GM18907 (cell line): Measurements from ENCODE around the gene MIB2.
"Not testable (repeated sequence)": the region's sequence is repeated elsewhere in the genome, so short reads cannot be mapped to it uniquely, and the experiment has no call there.

Experiments used
- ATAC-seq: cut with Tn5 transposase; IDR thresholded peaks from one replicate; pipeline ENCODE4 v1.9.1; 2021; ENCODE audit warnings: mild to moderate bottlenecking, moderate library complexity; ENCODE audit not compliant: unreplicated experiment

MIB2 gene

DNA sequence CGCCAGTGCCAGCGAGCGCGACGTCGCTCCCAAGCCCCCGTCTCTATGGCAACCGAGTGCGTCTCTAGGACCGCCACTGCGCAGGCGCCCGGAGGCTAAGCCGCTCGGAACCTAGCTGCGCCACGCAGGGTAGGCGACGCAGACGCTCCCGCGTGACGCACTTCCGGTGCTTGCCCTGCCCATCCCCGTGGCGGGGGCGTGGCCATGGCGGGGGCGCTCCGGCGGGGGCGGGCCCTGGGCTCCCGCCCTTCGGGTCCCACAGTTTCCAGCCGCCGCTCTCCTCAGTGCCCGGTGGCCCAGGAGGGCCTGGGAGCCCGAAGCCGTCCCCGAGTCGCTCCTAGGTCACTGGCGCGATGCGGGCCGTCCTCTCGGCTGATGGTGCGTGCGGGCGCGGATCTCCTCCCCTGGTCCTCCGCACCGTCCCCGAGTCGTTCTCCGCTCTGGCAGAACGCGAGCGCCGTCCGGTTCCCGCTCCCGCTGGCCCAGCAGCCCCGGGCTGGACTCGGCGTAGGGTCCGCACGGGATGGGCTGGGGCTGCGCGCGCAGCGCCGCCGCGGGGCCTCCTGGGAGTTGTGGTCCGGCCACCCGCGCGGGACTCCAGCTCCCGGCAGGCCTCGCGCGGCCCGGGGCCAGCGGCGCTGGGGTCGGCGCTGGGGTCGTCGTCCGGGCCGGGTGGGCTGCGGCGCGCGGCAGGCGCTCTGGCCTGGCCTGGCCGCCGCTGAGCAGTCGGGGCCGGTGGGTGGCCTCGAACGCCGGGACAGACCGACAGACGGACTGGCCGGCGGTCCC is at the start of gene MIB2:
Gene MIB2, plus strand, starts transcription at position 245 of the 789 bp plus-strand sequence. CDS start 7,953 bp downstream, outside the sequence.
- peak; percentile 81 for ATAC-seq

DNA sequence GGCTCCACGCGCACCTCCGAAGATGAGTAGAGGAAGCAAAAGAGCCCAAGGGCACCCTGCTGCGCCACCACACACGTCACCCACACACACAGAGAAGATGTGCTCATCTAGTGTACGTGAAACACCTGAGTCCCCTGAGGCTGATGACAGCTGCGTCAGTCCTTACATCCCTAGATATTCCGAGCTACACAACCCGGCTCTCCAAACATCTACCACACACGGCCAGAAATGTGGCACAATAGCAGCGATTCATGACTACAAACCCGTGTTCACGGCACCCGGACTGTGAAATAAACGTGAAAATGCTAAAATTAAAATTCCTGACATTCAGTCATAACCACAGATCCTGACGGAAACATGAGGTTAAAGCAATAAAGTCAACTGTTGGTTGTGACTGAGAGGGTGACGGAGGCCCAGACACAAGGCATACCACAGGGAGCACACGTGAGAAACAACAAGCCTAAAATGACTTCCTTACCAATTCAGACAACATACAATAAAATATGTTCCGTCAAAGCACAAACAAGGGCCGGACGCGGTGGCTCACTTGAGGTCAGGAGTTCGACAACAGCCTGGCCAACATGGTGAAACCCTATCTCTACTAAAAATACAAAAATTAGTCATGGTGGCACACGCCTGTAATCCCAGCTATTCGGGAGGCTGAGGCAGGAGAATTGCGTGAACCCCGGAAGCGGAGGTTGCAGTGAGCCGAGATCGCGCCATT is 48.0 kb upstream of the MIB2 start:
- ATAC-seq = no peak

DNA sequence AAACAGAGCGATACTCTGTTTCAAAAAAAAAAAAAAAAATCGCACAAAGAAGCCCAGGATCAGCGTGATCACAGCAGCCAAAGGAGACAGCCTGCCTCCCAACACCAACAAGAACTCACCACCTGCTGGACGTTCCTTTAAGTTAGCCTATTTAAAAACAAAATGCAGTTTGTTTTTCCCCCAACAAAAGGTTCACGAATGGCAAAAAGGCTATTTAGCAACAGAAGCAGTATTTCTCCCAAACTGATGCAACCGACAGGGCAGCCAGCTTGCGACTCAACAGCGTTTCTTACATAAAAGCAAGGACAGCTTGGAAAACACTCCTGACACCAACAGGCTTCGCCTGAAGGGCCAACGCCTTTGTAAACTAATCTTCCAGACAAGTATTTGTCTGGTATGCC is 47.4 kb upstream of the MIB2 start:
- no peak for ATAC-seq

DNA sequence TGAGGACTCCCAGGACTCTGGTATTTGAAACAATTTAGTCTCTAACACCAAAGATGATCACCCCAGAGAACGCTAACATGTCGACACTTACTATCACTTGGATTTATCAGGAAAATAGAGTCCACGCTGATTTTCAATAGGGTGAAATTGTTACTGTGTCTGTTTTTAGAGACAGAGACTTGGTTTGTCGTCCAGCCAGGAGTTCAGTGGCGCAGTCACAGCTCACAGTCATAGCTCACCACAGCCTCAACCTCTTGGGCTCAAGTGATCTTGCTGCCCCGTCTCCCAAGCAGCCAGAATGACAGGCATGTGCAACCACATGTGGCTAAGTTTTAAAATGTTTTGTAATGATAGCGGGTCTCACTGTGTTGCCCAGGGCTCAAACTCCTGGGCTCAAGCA is 46.0 kb upstream of the MIB2 start:
- no peak for ATAC-seq

DNA sequence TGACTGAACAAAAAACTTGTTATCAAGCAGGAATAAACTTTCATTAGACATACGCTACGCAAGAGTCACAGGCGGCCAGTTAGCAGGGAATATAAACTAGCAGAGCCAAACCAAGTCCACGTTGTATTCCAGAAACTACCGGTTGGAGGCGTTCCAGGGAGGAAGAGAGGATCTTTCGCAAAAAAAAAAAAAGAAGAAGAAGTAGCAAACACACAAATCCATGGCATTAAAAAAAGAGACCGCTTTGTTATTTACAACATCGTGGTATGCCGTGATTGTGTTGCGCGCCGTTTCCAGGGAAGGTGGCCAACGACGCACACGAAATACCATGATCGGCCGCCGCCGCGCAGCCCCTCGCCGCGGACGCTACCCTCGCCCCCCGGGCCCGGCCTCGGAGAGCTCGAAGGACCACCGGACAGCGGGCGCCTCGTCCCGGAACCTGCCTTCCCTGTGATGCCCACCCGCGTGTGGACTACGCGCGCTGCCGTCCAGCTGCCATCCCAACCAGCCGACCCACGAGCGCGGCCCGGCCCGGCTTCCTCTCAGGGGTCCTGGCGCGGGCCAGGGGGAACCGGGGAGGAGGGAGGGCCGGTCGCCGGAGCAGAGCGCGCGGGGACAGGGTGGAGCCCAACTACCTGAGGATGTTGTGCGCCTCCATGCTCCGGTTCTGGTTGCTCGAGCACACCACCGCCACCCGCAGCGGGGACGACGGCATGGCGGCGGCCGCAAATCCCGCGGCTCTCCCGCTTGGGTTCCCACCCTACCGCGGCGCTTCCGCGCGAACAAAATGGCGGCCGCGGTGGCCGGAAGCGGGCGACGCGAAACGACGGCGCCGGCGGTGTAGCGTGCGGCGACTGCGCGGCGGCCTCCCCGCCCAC is 41.2 kb upstream of the MIB2 start:
- ATAC-seq = peak; percentile 67

DNA sequence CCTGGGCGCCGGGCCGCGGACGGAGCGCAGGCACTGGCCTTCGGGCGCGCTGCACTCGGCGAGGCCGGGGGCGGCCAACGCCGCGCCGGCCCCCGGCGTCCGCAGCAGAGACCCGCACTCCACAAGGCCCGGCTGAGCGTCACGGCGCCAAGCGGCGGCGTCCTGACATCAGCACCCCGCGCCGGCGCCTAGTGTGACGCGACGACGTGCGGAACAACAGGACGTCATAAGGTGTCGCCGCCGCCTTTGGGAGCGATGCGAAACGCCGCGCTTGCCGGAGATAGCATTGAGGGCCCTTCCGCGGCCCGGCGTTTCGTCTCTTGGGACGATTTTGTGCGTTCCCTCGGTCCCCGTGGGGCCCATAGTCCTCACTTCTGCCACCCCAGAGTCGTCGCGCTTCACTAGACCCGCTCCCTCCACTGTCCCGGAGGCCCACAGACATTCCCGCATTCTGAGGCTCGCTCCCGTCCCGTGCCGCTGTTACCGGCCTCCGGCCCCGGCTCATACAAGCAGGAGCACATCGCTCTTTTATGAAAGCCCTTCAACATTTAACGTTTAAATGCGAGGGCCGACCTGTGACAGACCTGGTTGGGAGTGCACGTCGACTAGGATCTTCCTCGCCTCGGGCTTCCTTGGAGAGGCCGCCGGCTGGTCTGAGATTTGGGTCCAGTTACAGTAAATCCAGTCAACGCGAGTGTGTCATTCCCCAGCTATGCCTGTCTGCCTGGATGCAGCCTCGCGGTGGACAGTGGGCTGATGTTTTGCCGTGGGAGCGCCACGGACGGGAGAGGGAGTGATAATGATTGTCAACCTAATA is 40.4 kb upstream of the MIB2 start, which contains the start of gene SSU72:
Gene SSU72, minus strand, starts transcription at position 143 of the 817 bp plus-strand sequence. CDS start 306 bp downstream, outside the sequence.
- peak; percentile 78 for ATAC-seq

DNA sequence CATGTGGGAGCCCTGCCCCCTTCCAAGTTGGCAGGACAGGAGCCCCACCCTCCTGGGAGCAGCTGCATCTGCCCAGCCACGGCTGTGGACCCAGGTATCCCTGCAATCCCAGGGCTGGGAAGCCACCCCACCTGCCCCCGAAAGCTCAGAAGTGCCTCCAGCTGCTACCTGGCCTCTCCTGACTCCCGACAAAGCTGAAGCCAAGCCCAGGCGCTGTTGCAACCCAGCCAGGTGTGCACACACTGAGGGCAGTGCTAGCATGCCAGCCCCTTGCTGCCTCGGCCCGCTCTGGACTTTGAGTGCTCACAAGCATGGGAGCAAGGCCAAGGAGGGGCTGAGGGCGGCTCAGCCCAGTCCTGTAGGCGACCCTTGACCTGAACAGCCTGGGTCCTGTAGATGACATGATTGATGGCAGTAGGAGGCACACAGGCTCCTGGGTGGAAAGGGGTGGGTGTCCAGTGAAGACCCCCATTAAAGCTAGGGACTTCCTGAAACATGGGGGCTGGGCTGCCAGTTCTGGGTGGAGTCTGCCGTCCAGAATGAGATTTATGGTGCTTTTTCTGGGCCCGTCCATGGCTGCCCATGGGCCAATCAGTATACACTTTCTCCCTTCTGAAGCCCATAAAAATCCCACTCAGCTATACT is 37.8 kb upstream of the MIB2 start:
- ATAC-seq = no peak

DNA sequence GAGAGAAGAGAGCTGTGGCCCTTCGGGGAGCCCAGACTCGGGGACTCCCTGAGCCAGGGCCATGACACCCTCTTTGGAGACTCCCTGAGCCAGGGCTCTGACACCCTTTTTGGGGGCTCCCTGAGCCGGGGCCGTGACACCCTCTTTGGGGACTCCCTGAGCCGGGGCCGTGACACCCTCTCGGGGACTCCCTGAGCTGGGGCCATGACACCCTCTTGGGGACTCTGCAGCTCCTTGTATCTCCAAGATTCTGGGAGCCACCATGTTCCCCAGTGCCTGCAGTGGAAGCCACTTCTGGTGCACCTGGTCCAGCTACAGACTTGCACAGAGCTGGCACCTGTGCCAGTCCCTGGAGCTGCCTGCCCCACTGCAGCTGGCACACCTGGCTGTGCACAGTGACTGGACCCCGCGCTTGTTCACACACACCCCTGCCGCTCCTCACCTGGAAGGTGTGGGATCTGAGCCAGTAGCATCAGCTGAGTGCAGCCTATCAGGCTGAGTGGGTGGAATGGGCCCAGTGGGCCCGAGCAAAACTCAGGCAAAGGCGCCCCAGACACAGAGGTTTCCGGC is 36.8 kb upstream of the MIB2 start:
- ATAC-seq = no peak

DNA sequence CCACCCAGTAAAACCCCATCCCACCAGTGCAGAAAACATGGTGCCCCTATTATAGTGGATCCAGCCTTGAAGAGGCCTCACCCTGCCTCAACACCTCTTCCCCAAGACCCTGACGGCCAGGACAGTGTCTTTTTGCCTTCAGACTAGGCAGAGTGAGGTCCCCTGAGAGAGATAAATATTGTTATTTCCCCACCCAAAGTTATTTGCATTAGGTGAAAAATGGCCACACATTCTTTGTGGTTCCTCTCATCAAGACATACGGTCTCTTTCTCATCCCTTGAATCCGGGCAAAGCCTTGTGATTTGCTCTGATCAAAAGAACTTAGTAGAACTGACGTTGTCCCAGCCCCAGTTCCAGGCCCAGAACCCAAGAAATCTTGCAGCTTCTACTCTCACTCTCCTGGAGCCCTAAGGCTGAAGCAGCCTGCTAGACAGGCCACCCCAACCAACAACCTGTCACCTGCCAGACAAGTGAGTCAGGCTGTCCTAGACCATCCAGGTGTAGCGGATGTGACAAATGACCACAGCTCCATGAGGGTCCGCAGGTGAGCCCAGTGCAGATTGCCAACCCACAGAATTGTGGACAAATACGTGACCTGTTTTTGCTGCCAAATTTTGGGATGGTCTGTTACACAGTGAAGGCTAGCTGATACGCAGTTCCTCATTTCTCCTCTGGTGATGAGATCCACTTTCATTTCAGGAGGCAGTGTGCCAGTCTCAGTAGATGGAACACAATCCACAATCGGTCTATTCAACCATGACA is 32.5 kb upstream of the MIB2 start:
- ATAC-seq = no peak

DNA sequence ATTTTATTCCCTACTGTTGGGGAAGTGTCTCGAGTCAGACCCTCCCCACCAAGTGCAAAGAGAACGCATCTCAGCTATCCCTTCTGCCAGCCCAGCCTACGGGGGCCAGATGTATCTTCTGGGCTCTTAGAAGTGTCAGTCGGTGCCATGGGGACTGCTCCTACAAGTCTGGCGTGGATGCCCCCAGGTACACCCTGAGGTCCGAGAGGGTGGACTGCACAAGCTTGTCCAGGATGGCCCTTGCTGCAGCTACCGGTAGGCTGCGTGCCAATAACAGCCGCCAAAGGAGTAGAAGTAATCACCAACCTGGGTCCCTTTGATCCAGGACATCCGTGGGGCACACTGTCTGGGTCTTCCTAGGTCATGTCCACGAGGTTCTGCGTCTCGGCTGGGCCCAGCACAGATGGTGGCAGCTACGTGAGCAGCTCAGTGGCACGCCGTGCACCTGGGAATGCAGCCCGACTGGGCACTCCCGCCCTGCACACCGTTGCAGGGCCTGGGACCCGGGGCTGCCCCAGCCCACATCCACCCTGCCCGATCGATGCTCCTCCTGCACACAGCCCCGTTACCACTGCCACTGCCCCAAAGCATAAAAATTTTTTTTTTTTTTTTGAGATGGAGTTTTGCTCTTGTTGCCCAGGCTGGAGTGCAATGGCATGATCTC is 31.8 kb upstream of the MIB2 start:
- no peak for ATAC-seq

DNA sequence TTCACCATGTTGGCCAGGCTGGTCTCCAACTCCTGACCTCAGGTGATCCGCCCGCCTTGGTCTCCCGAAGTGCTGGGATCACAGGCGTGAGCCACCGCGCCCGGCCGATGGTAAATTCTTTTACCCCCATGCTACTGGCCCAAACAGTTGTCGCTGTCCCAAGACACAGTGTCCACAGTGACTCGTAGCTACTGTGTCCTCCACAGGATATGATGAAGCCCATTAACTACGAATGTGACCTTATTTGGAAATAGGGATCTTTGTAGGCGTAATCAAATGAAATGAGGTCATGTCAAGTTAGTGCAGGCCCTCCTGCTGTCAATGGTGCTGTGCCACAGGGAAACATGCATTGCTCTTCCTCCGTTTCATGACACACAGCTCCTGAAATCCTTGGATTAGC is 23.8 kb upstream of the MIB2 start:
- ATAC-seq = no peak

DNA sequence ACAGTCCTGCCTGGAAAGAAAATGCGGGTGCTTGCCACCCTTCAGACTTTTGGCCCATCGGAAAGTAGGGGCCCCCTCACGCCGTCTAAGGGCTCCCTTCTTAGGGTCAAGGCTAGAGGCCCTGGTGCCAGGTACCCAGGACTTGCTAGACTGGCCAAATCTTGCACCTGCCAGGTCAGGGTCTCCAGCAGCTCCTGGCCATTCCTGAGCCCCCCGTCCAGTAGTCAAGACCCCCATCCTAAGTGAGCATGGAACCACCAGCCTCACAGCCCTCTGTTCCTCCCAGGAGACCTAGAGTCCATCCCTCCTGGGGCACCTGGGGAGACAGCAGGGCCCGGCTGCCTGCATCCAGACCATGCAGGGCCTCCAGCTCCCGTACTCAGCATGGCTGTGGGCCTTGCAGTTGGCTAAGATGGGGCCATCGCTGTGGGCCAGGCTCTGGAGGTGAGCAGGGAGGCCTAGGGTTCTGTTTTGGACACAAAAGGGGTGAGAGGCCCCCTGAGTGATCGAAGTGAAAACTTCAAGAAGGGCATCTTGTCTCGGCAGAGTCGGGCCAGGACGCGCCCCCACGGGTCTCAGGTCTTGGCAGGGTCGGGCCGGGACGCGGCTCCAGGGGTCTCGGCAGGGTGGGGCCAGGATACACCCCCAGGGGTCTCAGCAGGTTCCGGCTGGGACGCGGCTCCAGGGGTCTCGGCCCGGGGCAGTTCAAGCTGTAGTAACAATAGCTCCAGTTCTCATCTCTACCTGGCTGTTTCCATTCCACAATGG is 21.3 kb upstream of the MIB2 start:
- no peak for ATAC-seq

DNA sequence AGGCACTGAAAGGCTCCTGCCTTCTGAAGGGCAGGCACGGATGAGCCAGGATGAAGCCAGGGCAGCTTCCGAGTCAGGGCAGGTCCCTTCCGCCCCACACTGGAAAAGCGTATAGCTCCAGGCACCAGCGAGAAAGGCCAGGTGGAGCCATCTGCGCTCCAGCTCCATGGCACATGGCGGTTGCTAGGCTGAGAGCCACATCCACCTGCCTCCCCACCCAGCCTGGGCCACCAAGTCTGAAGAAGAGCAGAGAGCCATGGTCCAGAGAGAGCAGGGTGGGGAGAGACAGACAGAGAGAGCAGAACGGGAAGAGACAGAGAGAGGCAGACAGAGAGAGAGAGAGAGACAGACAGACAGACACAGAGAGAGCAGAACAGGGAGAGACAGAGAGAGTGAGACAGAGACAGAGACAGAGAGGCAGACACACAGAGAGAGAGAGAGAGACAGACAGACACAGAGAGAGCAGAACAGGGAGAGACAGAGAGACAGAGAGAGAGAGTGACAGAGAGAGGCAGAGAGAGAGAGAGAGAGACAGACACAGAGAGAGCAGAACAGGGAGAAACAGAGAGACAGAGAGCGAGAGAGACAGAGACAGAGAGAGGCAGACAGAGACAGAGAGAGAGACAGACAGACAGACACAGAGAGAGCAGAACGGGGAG is 20.6 kb upstream of the MIB2 start:
- ATAC-seq = no peak

DNA sequence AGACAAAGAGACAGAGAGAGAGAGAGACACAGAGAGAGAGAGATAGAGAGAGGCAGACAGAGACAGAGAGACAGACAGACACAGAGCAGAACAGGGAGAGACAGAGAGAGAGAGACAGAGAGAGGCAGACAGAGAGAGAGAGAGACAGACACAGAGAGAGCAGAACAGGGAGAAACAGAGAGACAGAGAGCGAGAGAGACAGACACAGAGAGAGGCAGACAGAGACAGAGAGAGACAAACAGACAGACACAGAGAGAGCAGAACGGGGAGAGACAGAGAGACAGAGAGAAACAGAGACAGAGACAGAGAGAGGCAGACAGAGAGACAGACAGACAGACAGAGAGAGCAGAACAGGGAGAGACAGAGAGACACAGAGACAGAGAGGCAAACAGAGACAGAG is 20.0 kb upstream of the MIB2 start:
- ATAC-seq = not testable (repeated sequence)

DNA sequence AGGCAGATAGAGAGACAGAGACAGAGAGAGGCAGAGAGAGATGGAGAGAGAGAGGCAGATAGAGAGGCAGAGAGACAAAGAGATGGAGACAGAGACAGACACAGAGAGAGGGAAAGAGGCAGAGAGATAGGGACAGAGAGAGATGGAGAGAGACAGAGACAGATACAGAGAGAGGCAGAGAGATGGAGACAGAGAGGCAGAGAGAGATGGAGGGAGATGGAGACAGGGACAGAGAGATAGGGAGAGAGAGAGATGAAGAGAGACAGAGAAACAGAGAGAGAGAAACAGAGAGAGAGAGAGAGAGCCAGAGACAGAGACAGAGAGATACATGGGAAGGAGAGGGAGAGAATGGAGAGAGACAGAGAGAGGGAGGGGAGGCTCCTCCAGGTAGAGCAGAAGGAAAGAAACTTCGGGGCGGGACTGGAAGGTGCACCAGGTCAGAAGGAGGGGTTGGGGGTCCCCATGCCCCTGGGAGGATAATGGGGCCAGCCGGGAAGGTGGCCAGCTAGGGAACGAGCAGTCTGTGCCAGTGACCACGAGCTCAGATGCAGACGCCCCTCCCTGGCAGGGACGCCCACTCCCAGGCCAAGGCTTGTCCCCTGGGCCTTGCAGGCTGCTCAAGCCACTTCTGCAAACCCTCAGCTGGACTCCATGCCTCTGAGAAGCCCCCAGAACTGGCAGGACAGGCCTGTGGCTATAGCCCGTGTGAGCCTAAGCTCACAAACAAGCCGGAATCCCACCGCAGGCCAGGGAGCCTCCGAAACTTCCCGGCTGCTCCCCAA is 18.6 kb upstream of the MIB2 start:
- no peak for ATAC-seq

DNA sequence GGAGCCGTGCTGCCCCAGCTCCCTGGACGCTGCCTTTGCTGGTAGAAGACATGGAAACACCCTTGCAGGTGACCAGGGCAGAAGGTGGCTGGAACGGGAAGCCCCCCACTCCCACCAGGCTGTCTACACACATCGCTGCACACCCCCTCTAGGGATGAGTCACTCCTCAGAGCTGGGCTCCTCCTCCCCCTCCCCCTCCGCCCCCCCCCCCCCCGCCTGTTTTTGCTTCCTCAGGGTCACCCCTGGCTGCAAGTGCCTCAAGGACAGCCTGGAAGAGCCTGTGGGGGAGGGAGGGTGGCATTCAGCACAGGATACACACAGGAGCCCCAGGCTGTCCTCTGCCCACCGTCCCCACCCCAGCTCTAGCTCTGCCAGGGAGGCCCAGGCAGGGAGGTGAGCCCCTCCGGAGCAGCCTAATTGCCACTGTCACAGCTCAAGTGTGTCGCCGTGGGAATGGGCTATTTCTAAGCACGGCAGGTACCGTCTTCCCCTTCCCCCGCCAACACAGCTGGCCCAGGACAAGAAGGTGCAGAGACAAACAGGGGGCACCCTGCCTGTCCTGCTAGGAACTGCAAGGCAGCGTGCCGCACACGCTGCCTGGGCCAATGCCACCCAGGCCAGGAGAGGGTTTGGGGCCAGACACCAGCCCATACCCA is 17.9 kb upstream of the MIB2 start:
- no peak for ATAC-seq
